ENCODE data around the gene CAMTA1.

The CAMTA1 gene

GRCh38 chr1:7516341-7516740 is 731.1 kb downstream of the CAMTA1 start:
- Histone ChIP-seq H3K9me3 (ENCODE audit: insufficient read depth, low read length) (no peaks in the 10 kb centered on the region), H3K79me2 (ENCODE audit: insufficient read depth, low read length) (no peaks in the 10 kb centered on the region), H3K4me2 (ENCODE audit: low read depth, low read length, poor library complexity, severe bottlenecking) (no peak overlapping the region), H2AFZ (ENCODE audit: low read depth, low read length, severe bottlenecking) (no peak overlapping the region), H3K9me2 (replicated peaks; ENCODE audit: insufficient read depth, low read length) (no peaks in the 10 kb centered on the region), H3K9ac (ENCODE audit: low read length) (no peak overlapping the region), H3K36me3 (ENCODE audit: low read length) (no peaks in the 10 kb centered on the region), H3K27me3 (ENCODE audit: low read length) (no peaks in the 10 kb centered on the region), H4K20me1 (ENCODE audit: low read depth, low read length) (no peaks in the 10 kb centered on the region), H3F3A (ENCODE audit: insufficient read depth) (no peaks in the 10 kb centered on the region), H3K4me3 (ENCODE audit: insufficient read depth, low read length, poor library complexity, severe bottlenecking) (no peak overlapping the region), H3K27ac (ENCODE audit: low read depth, low read length) (no peak overlapping the region)
- TF ChIP-seq, protein P1, sequence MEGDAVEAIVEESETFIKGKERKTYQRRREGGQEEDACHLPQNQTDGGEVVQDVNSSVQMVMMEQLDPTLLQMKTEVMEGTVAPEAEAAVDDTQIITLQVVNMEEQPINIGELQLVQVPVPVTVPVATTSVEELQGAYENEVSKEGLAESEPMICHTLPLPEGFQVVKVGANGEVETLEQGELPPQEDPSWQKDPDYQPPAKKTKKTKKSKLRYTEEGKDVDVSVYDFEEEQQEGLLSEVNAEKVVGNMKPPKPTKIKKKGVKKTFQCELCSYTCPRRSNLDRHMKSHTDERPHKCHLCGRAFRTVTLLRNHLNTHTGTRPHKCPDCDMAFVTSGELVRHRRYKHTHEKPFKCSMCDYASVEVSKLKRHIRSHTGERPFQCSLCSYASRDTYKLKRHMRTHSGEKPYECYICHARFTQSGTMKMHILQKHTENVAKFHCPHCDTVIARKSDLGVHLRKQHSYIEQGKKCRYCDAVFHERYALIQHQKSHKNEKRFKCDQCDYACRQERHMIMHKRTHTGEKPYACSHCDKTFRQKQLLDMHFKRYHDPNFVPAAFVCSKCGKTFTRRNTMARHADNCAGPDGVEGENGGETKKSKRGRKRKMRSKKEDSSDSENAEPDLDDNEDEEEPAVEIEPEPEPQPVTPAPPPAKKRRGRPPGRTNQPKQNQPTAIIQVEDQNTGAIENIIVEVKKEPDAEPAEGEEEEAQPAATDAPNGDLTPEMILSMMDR (IDR thresholded peaks at IDR 0.05; ENCODE audit: insufficient read depth, low read length, poor library complexity, severe bottlenecking), result no peak
- TF ChIP-seq EZH2phosphoT487 (conservative IDR thresholded peaks at IDR 0.05; ENCODE audit: low read length), result no peak

- no peaks in the 10 kb centered on the region for H3F3A ChIP-seq (ENCODE audit: insufficient read depth)
- TF ChIP-seq, protein P1 (IDR thresholded peaks at IDR 0.05; ENCODE audit: insufficient read depth, low read length, poor library complexity, severe bottlenecking), result no peak
- TF ChIP-seq EZH2phosphoT487 (conservative IDR thresholded peaks at IDR 0.05; ENCODE audit: low read length), result no peak
- H4K20me1 ChIP-seq (ENCODE audit: low read depth, low read length), result no peaks in the 10 kb centered on the region
- H3K4me3 ChIP-seq (ENCODE audit: insufficient read depth, low read length, poor library complexity, severe bottlenecking), result no peak overlapping the region
- H3K36me3 ChIP-seq (ENCODE audit: low read length), result no peaks in the 10 kb centered on the region
- no peak overlapping the region for H3K4me2 ChIP-seq (ENCODE audit: low read depth, low read length, poor library complexity, severe bottlenecking)
- H3K79me2 ChIP-seq (ENCODE audit: insufficient read depth, low read length), result no peaks in the 10 kb centered on the region
- H3K9ac ChIP-seq (ENCODE audit: low read length), result no peak overlapping the region
- H3K9me3 ChIP-seq (ENCODE audit: insufficient read depth, low read length), result no peaks in the 10 kb centered on the region
- no peaks in the 10 kb centered on the region for H3K27me3 ChIP-seq (ENCODE audit: low read length)
- H3K9me2 ChIP-seq (replicated peaks; ENCODE audit: insufficient read depth, low read length), result no peaks in the 10 kb centered on the region
- no peak overlapping the region for H2AFZ ChIP-seq (ENCODE audit: low read depth, low read length, severe bottlenecking)
- H3K27ac ChIP-seq (ENCODE audit: low read depth, low read length), result no peak overlapping the region
Observed at GRCh38 chr1:7516929-7517328, 731.7 kb downstream of the CAMTA1 start.

DNA sequence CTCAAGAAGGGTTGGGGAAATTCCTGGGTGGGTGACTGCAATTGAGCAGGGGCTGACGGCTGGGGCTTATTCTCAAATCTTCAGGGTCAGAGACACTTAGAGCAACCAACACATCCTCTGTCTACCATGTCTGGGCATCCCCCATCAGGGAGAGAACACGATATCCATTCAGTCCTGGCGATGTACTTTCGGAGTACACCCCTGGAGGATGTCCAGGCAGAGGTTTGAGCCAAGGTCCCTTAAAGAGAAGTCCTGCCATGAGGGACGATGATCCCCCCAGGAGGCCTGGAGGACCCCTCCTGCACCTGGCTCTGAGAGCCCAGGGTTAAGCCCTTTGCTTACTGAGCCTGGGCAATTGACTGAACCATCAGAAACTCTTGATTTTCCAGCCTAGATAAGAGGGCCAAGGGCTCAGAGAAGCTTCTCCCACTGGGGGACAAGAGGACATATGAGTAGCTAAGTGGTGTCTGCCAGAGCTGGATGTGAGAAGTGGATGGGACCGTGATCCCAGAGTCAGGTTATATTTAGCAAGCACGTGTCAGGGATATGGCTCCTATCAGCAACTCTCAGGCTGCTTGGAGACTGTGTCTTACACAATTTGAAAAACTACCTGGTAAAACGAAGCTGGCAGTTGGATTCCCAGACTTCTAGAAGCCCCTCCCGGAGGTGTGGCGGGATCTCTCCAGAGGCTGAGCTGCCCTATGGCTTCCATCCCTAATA is 732.5 kb downstream of the CAMTA1 start:
- Histone ChIP-seq H3K9me2 (replicated peaks; ENCODE audit: insufficient read depth, low read length) (no peaks in the 10 kb centered on the region), H4K20me1 (ENCODE audit: low read depth, low read length) (no peaks in the 10 kb centered on the region), H3F3A (ENCODE audit: insufficient read depth) (no peaks in the 10 kb centered on the region), H3K9me3 (ENCODE audit: insufficient read depth, low read length) (no peaks in the 10 kb centered on the region), H3K36me3 (ENCODE audit: low read length) (no peaks in the 10 kb centered on the region), H3K27ac (ENCODE audit: low read depth, low read length) (no peak overlapping the region), H2AFZ (ENCODE audit: low read depth, low read length, severe bottlenecking) (no peak overlapping the region), H3K4me2 (ENCODE audit: low read depth, low read length, poor library complexity, severe bottlenecking) (no peak overlapping the region), H3K79me2 (ENCODE audit: insufficient read depth, low read length) (no peaks in the 10 kb centered on the region), H3K4me3 (ENCODE audit: insufficient read depth, low read length, poor library complexity, severe bottlenecking) (no peak overlapping the region), H3K9ac (ENCODE audit: low read length) (no peak overlapping the region), H3K27me3 (ENCODE audit: low read length) (no peaks in the 10 kb centered on the region)
- no peak for TF ChIP-seq EZH2phosphoT487 (conservative IDR thresholded peaks at IDR 0.05; ENCODE audit: low read length)
- TF ChIP-seq, protein P1 (IDR thresholded peaks at IDR 0.05; ENCODE audit: insufficient read depth, low read length, poor library complexity, severe bottlenecking), result no peak

Data from SU-DHL-6 (cell line).